ENCODE results near the gene SGIP1.
"Not testable (repeated sequence)": the region's sequence is repeated elsewhere in the genome, so short reads cannot be mapped to it uniquely, and the experiment has no call there.

The SGIP1 gene

GRCh38 chr1:66732407-66733166 is 198.6 kb downstream of the SGIP1 start:
- DNase-seq = peak in 1 of 2 donors; percentile 78

GRCh38 chr1:66733348-66734017 is 199.5 kb downstream of the SGIP1 start:
- no peak for DNase-seq

- not testable (repeated sequence) for DNase-seq
Measured at GRCh38 chr1:66734531-66734930, 200.6 kb downstream of the SGIP1 start.

GRCh38 chr1:66737836-66738235 is 203.9 kb downstream of the SGIP1 start:
- DNase-seq = no peak

- DNase-seq = peak in 1 of 2 donors; percentile 21
Measured at GRCh38 chr1:66739401-66740157, 205.6 kb downstream of the SGIP1 start.

GRCh38 chr1:66745451-66745850 is 211.5 kb downstream of the SGIP1 start:
- no peak for DNase-seq

- no peak for DNase-seq
Measured at GRCh38 chr1:66747501-66747900, 213.5 kb downstream of the SGIP1 start.

- DNase-seq = peak in 1 of 2 donors; percentile 40
Measured at GRCh38 chr1:66750577-66750976, 216.6 kb downstream of the SGIP1 start.

- DNase-seq = no peak
Measured at GRCh38 chr1:66751160-66751559, 217.2 kb downstream of the SGIP1 start.

- peak; percentile 41 to 48 for DNase-seq
Measured at GRCh38 chr1:66752000-66752592, 218.1 kb downstream of the SGIP1 start, which contains the start of gene DYNLT5. Gene DYNLT5, plus strand, starts transcription at chr1:66752459. Its CDS starts 2,200 bp downstream, at chr1:66754659.

- DNase-seq = peak in 1 of 2 donors; percentile 9
Measured at GRCh38 chr1:66752671-66753371, 218.9 kb downstream of the SGIP1 start.

GRCh38 chr1:66757722-66758240 is 223.8 kb downstream of the SGIP1 start:
- DNase-seq = no peak

GRCh38 chr1:66758241-66758755 is 224.3 kb downstream of the SGIP1 start:
- peak in 1 of 2 donors; percentile 63 for DNase-seq

GRCh38 chr1:66760506-66760905 is 226.6 kb downstream of the SGIP1 start:
- no peak for DNase-seq

- no peak for DNase-seq
Measured at GRCh38 chr1:66761221-66761620, 227.3 kb downstream of the SGIP1 start.

GRCh38 chr1:66764994-66765578 is 231.1 kb downstream of the SGIP1 start:
- peak in 1 of 2 donors; percentile 36 for DNase-seq

GRCh38 chr1:66767626-66768025 is 233.7 kb downstream of the SGIP1 start:
- DNase-seq = no peak

GRCh38 chr1:66768965-66769364 is 235.0 kb downstream of the SGIP1 start:
- DNase-seq = no peak

- no peak for DNase-seq
Measured at GRCh38 chr1:66769512-66770229, 235.7 kb downstream of the SGIP1 start.

GRCh38 chr1:66770240-66770639 is 236.3 kb downstream of the SGIP1 start:
- DNase-seq = no peak

- no peak for DNase-seq
Measured at GRCh38 chr1:66770694-66771093, 236.7 kb downstream of the SGIP1 start.

All from bone marrow (tissue), 2 donors.